ENCODE results near the gene TRPC6. TPM values are rescaled to one million over a fixed set of nuclear protein-coding genes. Genes with fewer than 3 reads are reported as not detected.

TRPC6 gene
- not detected for total RNA-seq

DNA sequence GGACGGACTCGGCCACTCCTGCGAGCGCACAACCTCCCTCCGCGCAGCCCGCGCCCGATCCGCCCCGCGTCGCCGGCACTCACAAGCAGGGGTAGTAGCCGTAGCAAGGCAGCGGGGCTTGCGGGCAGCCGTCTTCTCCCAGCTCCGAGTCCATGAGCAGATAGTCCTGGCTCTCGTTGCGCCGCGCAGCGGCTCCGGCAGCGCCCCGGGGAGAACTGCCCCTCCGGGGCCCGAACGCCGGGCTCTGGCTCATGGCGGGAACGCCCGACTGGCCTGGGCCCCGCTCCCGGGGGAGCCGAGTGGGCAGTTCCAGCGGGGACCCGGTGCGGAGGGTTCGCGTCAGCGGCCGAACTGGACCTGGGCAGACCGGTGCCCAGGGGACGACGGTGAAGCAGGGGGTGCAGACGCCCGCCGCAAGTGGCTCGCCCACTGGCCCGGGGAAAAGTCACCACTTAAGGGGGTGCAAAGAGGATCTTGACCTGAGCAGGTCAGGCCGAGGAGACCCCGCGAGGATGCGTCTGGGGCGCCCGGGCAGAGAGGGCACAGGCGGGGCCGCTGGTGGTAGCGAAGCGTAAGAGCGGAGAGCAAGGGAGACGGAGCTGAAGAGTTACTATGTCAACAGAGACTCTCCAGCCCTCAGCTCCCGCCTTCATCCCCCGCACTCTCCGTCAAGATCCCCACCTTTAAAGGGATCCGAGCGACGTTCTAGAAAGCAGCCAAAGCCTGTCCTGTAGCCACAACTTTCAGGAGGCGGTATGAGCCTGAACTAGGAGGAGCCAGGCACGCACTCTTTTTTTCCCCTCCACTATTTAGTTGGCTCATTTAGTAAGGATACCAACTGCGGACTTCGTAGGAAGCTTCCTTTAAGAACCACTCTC, at the start of gene TRPC6:
Gene TRPC6, minus strand, starts transcription at position 757 of the 878 bp plus-strand sequence. Its CDS starts 504 bp downstream, at position 253.
- H3K4me1 Mint-ChIP-seq = no peaks in the 10 kb centered on the region
- CTCF ChIA-PET = no interaction called here
- peaks cover 18% of the 10 kb centered on the region for H3K27me3 Mint-ChIP-seq
- ATAC-seq (no peak), DNase-seq (no peak)
- H3K4me3 Mint-ChIP-seq = no peak within 1 kb of the TSS
- peaks cover 4% of the 10 kb centered on the region for H3K9me3 Mint-ChIP-seq (ENCODE audit: low read depth)
- H3K27ac Mint-ChIP-seq = no peak within 1 kb of the TSS
- no peaks in the 10 kb centered on the region for H3K36me3 Mint-ChIP-seq

DNA sequence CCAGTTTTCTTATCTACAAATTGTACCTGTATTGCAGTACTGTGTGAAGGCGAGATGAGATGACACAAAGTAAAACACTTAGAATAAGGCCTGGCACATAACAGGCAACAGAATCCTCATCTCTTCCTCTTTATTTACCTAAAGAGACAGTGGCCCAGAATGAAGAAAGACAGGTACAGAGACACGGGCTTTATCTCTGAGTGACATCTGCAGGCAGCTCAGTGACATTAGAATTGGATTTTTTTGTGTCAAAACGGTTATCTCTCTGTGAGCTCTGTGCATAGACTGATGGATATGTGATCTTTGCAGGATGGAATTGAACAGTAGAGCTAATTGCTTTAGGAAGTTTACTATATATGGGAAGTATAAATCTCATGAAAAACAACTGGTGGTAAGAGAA, 36.2 kb upstream of the TRPC6 start:
- no peak overlapping the region for H3K4me3 Mint-ChIP-seq
- CTCF ChIA-PET = no interaction called here

DNA sequence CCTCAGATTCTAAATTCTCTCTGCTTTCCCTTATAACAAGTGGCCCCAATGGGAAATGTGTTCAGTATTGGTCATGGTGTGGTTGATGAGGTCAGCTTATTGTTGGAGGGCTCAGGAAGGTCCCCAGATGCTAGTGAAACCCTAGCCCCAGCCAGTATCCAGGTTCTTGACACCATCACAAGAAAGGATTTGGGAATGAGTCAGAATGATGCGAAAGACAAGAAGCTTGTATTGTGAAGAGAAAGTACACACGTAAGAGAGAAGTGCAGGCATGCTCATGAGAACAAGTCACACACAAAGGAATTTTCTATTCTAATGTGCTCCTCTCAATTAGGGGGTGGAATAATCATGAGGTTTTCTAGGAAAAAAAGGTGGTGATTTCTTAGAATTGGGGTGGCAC, 34.9 kb upstream of the TRPC6 start:
- DNase-seq (no peak), ATAC-seq (no peak)
- Mint-ChIP-seq H3K4me3 (no peak overlapping the region), H3K36me3 (no peaks in the 10 kb centered on the region), H3K27ac (no peak overlapping the region), H3K9me3 (ENCODE audit: low read depth) (no peaks in the 10 kb centered on the region), H3K4me1 (no peaks in the 10 kb centered on the region), H3K27me3 (no peaks in the 10 kb centered on the region)
- CTCF ChIA-PET = no interaction called here

More for the DNA sequence above, 36.2 kb upstream of the TRPC6 start:
- no peak overlapping the region for H3K27ac Mint-ChIP-seq
- ATAC-seq (no peak), DNase-seq (no peak)
- H3K36me3 Mint-ChIP-seq = no peaks in the 10 kb centered on the region
- H3K9me3 Mint-ChIP-seq (ENCODE audit: low read depth) = no peaks in the 10 kb centered on the region
- no peaks in the 10 kb centered on the region for H3K4me1 Mint-ChIP-seq
- no peaks in the 10 kb centered on the region for H3K27me3 Mint-ChIP-seq

DNA sequence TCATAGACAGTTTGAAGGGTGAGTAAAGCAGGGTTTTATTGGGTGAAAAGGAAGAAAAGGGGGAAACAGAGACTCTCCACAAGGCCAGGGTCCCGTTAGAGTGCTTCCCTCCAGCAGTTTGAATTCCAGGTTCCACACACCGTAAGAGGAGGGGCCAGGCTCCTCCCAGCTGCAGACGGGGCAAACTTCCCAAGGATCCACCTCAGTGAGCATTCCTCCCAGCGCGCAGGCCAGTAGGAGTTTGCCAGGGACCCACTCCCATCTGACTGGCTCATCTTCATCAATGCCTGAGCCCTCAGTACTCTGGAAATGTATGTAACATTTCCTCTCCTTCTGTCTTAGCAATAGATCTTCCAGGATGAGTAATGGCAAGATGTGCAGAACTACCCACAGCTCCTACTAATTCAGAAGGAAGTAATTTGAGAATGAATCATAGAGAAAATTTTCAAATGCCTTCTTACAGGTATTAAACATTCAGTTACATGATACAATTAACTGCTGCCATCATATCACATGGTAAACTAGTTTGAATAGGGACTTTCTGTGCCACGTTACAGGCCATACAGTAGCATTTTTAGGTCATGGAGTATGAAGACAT, 34.0 kb upstream of the TRPC6 start:
- CTCF ChIA-PET = no interaction called here
- Mint-ChIP-seq H3K9me3 (ENCODE audit: low read depth) (no peaks in the 10 kb centered on the region), H3K4me1 (no peaks in the 10 kb centered on the region), H3K27ac (no peak overlapping the region), H3K4me3 (no peak overlapping the region), H3K36me3 (no peaks in the 10 kb centered on the region), H3K27me3 (no peaks in the 10 kb centered on the region)
- ATAC-seq = no peak
- no peak for DNase-seq

DNA sequence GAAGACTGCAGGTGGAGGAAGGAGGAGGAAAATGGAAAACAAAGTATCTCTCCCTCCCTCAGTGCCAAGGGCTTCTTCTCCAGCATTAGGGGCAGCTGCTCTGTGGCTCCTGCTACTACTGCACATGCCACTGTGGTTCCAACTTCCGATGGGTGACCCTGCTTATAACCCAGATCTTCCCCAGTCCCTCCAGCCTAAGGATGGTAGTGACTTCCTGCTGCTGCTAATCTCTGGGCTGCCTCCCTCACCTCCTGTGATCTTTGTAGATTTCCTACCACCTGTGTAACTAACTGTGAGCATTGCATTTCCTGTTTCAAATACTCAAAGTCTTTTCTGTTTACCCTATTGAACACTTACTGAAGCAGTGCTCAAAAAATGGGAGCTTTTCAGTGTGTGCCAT, 28.7 kb upstream of the TRPC6 start:
- Mint-ChIP-seq H3K4me3 (no peak overlapping the region), H3K9me3 (ENCODE audit: low read depth) (peaks cover 2% of the 10 kb centered on the region), H3K36me3 (no peaks in the 10 kb centered on the region), H3K4me1 (no peaks in the 10 kb centered on the region), H3K27ac (no peak overlapping the region), H3K27me3 (no peaks in the 10 kb centered on the region)
- no peak for ATAC-seq
- CTCF ChIA-PET = no interaction called here
- DNase-seq = no peak

DNA sequence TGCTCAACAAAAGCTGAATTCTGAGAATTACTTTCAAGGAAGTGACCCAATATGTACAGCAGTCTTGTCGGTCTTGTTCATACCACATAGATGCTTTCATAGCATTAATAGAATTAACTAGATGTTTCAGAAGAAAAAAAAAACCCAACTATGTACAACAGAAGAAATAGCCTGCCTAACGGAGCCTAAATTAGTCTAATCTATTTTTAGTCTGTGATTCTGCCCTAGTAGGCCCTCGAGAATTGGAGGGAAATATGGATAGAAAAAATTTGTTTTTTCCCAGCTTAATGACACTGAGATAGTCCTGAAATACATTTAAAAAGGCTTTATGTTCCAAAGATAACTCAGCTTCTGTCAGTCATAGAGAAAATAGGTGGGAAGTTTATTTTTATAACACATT, 17.1 kb upstream of the TRPC6 start:
- DNase-seq (no peak), ATAC-seq (no peak)
- H3K4me1 Mint-ChIP-seq = no peaks in the 10 kb centered on the region
- CTCF ChIA-PET = no interaction called here
- no peaks in the 10 kb centered on the region for H3K36me3 Mint-ChIP-seq
- H3K27ac Mint-ChIP-seq = no peak overlapping the region
- no peaks in the 10 kb centered on the region for H3K9me3 Mint-ChIP-seq (ENCODE audit: low read depth)
- no peaks in the 10 kb centered on the region for H3K27me3 Mint-ChIP-seq
- H3K4me3 Mint-ChIP-seq = no peak overlapping the region

DNA sequence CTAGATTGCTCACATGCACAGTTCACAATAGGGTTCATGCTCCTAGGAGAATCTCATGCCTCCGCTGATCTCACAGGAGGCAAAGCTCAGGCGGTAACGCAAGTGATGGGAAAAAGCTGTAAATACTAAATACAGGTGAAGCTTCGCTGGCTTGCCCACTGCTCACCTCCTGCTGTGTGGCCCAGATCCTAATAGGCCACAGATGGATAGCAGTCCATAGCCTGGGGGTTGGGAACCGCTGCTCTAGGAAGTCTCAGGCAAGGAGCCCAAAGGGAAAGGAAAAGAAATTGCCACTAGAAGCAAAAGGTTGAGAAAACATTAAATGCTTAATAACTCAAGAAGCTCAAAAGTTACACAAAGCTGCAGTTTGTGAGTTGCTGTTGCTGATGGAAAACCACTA, 3.2 kb upstream of the TRPC6 start:
- H3K4me3 Mint-ChIP-seq = no peak overlapping the region
- no peak for ATAC-seq
- H3K4me1 Mint-ChIP-seq = no peaks in the 10 kb centered on the region

DNA sequence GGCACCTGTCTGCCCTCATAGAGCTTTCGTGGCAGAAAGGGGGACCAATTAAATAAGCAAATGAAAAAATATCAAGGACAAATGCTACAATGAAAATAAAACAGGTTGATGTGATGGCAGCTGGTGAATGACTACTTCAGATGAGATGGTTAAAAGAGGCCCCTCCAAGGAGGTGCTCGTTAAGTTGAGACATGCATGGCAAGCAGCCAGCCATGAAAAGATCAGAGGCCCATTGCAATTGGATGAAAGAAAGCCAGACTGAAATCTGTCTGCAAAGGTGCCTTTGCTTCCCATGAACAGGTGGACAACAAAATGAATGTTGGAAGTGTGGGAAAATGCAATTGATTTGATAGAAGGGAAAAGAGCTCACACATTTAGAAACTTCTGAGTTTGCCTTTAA, 848 bp upstream of the TRPC6 start:
- CTCF ChIA-PET = no interaction called here
- no peak for DNase-seq
- no peak overlapping the region for H3K27ac Mint-ChIP-seq
- peaks cover 4% of the 10 kb centered on the region for H3K9me3 Mint-ChIP-seq (ENCODE audit: low read depth)
- peaks cover 18% of the 10 kb centered on the region for H3K27me3 Mint-ChIP-seq
- H3K36me3 Mint-ChIP-seq = no peaks in the 10 kb centered on the region
- H3K4me3 Mint-ChIP-seq = no peak overlapping the region
- no peaks in the 10 kb centered on the region for H3K4me1 Mint-ChIP-seq
- no peak for ATAC-seq

More for the DNA sequence above, 3.2 kb upstream of the TRPC6 start:
- H3K9me3 Mint-ChIP-seq (ENCODE audit: low read depth) = peaks cover 4% of the 10 kb centered on the region
- no peak overlapping the region for H3K27ac Mint-ChIP-seq
- CTCF ChIA-PET = no interaction called here
- no peaks in the 10 kb centered on the region for H3K36me3 Mint-ChIP-seq
- DNase-seq = no peak
- peaks cover 18% of the 10 kb centered on the region for H3K27me3 Mint-ChIP-seq

DNA sequence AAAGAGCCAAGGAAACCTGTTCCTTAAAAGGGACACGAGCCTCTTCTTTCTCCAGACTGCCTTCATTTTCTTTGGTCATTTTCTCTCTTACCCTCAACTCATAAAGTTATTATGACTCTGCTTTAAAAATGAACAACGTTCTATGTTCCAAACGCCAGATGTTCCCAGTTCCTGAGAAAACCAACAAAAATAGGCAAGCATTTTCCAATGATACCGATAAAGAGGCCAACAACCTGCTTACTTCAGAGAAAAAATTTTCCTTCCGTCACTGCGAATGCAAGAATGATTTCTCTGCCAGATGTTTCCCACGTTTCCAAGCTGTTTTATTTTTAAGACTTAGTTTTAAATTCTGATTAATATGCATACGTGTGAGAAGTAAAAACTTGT, 315 bp upstream of the TRPC6 start:
- no peak for ATAC-seq
- no peak for DNase-seq
- CTCF ChIA-PET = no interaction called here
- Mint-ChIP-seq H3K4me1 (no peaks in the 10 kb centered on the region), H3K9me3 (ENCODE audit: low read depth) (peaks cover 4% of the 10 kb centered on the region), H3K27me3 (peaks cover 18% of the 10 kb centered on the region), H3K36me3 (no peaks in the 10 kb centered on the region), H3K4me3 (no peak overlapping the region), H3K27ac (no peak overlapping the region)

DNA sequence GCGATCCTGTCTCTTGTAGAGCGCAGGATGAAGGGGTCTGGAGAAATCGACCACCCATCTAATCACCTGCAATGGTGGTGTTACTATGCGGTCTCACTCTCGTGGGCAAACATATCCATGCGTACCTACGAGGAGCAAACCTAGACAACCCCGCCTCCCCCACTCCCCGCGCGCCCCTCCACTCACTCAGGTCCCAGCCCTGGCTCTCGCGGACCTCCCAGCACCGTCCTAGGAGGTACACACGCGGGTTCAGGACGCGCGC, 887 bp downstream of the TRPC6 start:
- no peaks in the 10 kb centered on the region for H3K36me3 Mint-ChIP-seq
- ATAC-seq (no peak), DNase-seq (no peak)
- no peak overlapping the region for H3K4me3 Mint-ChIP-seq
- H3K27me3 Mint-ChIP-seq = peaks cover 18% of the 10 kb centered on the region
- peaks cover 4% of the 10 kb centered on the region for H3K9me3 Mint-ChIP-seq (ENCODE audit: low read depth)
- CTCF ChIA-PET = no interaction called here
- H3K27ac Mint-ChIP-seq = no peak overlapping the region
- H3K4me1 Mint-ChIP-seq = no peaks in the 10 kb centered on the region

DNA sequence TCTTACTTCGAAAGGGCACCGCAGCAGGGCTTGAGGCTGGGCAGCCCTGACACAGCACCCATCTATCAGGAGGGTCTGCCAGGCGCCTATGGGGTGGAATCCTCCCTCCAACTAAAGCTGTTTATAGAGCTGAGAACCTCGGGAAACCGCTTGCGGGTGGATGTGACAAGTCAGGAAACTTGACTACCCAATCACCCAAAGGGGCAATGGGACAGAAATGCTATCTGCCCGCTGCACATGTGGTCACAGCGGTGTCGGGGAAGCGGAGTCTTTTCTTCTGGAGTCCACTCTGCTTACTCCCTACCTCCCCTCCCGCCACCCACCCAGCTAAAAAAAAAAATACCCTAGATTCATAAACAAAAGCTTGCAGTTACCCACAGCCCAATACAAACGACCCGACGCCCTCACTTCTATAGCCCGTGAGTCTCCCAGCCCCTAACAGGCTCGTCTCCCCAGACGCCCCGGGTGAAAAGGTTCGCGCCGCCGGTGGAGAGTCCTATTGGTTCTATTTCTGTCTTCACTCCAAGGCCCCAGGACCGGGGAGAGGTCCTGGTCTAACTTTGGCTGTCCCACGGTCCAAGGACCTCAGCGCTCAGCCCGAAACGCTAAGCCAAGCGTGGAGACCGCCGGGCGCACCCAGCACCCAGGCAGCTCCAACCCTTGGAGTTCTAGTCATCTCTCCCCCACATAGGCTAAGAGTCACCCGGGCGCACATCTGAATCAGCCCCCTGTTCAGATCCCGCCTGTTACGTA, 1.4 kb downstream of the TRPC6 start:
- CTCF ChIA-PET = no interaction called here
- no peak for ATAC-seq

DNA sequence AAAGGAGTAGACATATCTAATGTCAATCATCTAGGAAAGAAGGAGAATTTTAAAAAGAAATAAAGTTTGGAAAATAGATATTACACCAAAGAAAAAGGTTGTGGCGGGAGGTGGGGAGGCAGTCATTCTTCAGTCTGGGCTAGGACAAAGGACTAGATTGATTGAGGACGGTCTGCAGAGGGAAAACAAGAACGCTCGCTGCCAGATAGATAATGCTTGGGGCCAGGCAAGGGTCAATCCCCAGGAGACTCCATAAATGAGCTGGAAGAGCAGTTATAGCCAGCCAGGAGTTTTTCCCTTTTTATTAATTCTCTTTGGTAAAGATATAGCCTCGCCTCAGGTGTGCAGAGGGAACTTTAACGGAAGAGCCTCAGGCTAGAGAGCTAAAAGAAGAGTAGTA, 6.3 kb downstream of the TRPC6 start:
- CTCF ChIA-PET = no interaction called here
- Mint-ChIP-seq H3K27me3 (peaks cover 3% of the 10 kb centered on the region), H3K4me3 (no peak overlapping the region), H3K36me3 (no peaks in the 10 kb centered on the region), H3K9me3 (ENCODE audit: low read depth) (no peaks in the 10 kb centered on the region), H3K27ac (no peak overlapping the region), H3K4me1 (no peaks in the 10 kb centered on the region)
- DNase-seq = no peak
- no peak for ATAC-seq

More for the DNA sequence above, 1.4 kb downstream of the TRPC6 start:
- no peak for DNase-seq
- peaks cover 4% of the 10 kb centered on the region for H3K9me3 Mint-ChIP-seq (ENCODE audit: low read depth)
- no peak overlapping the region for H3K4me3 Mint-ChIP-seq
- H3K27ac Mint-ChIP-seq = no peak overlapping the region
- H3K27me3 Mint-ChIP-seq = peaks cover 18% of the 10 kb centered on the region
- H3K36me3 Mint-ChIP-seq = no peaks in the 10 kb centered on the region
- H3K4me1 Mint-ChIP-seq = no peaks in the 10 kb centered on the region

DNA sequence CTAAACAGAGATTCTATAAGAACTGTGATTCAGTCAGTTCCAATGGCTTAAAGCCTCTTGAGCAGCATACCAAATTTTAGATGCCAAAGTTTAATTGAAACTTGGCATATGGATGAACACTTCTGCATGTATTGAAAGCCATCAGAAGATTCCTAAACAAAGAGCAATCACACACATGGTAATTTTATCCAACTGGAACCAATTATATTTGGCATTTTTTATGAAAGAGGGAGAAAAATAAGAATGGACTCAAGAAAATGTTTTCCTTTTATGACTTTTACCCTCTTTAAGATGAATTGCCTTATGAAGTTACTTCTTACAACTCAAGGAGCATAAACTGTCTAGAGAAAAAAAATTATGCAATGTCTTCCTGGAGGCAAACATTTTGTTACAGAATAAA, 7.4 kb downstream of the TRPC6 start:
- no peaks in the 10 kb centered on the region for H3K9me3 Mint-ChIP-seq (ENCODE audit: low read depth)
- no peak overlapping the region for H3K27ac Mint-ChIP-seq
- CTCF ChIA-PET = no interaction called here
- H3K4me1 Mint-ChIP-seq = no peaks in the 10 kb centered on the region
- H3K4me3 Mint-ChIP-seq = no peak overlapping the region
- ATAC-seq (no peak), DNase-seq (no peak)
- H3K36me3 Mint-ChIP-seq = no peaks in the 10 kb centered on the region
- H3K27me3 Mint-ChIP-seq = no peaks in the 10 kb centered on the region

DNA sequence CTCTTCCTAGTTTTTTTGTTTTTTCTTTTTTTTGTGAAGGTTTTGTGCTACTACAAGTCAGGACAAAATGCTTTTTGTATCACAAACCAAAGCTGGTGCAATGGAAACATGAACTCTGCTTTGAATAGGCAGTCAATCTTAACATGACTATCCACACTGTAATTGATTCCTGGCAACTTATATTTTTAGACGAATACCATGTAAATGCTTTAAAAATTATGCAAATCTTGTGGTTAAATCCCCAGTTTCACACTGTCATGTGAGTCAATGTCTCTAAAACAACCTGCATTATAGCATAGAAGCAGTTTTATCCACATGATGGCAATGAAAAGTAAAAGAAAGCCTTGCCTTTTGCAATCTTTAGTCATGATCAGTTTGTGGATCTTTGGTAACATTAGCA, 8.9 kb downstream of the TRPC6 start:
- CTCF ChIA-PET = no interaction called here
- Mint-ChIP-seq H3K9me3 (ENCODE audit: low read depth) (no peaks in the 10 kb centered on the region), H3K36me3 (no peaks in the 10 kb centered on the region), H3K4me3 (no peak overlapping the region), H3K27me3 (no peaks in the 10 kb centered on the region), H3K27ac (no peak overlapping the region), H3K4me1 (no peaks in the 10 kb centered on the region)
- DNase-seq (no peak), ATAC-seq (no peak)
